ENCODE data around the gene AKAP13. TPM values are rescaled to one million over a fixed set of nuclear protein-coding genes. Genes with fewer than 3 reads are reported as not detected.

AKAP13 gene
- total and polyA plus RNA-seq, 2 of the 13 experiments (the other 11 are each of a cell fraction or from before 2014, with no cell fraction given), result 6.7 to 27.1 TPM

GRCh38 chr15:85500060-85500708, 119.8 kb downstream of the AKAP13 start (continued):
- TF ChIP-seq ZNF367 (CRISPR knock-in tag; IDR thresholded peaks at IDR 0.05; ENCODE audit: borderline replicate concordance) (no peak), KLF13 (CRISPR knock-in tag; IDR thresholded peaks at IDR 0.05) (no peak), POLR2AphosphoS2 (IDR thresholded peaks at IDR 0.05; ENCODE audit: low read depth, low read length) (no peak), ZNF652 (CRISPR knock-in tag; IDR thresholded peaks at IDR 0.05; ENCODE audit: borderline replicate concordance, low read depth) (no peak), RCOR2 (CRISPR knock-in tag; IDR thresholded peaks at IDR 0.05) (no peak), ASH2L (IDR thresholded peaks at IDR 0.05; ENCODE audit: insufficient read length, low read depth, low read length) (no peak), ZBTB46 (CRISPR knock-in tag; IDR thresholded peaks at IDR 0.05; ENCODE audit: borderline replicate concordance) (no peak), ZBTB34 (CRISPR knock-in tag; IDR thresholded peaks at IDR 0.05) (no peak), ZFP82 (CRISPR knock-in tag; IDR thresholded peaks at IDR 0.05; ENCODE audit: borderline replicate concordance) (no peak), ZNF512 (CRISPR knock-in tag; IDR thresholded peaks at IDR 0.05) (no peak)
